Retinal pigment epithelial cell (primary cell): Measurements from ENCODE around the gene HPN.

ENCODE experiments used
- DNase-seq: peaks from one replicate; pipeline ENCODE4 v3.0.0-alpha.2; 2010; ENCODE audit warnings: low read depth
- H3K4me3 ChIP-seq: 2 replicates; pipeline ENCODE4 v1.5.1; 2011; ENCODE audit warnings: mild to moderate bottlenecking, low read length, control low read depth, moderate library complexity
- CTCF ChIP-seq: conservative IDR thresholded peaks from 2 replicates; pipeline ENCODE4 v1.5.1; 2011; ENCODE audit warnings: low read depth, low read length, control low read depth, inconsistent platforms

The HPN gene

DNA sequence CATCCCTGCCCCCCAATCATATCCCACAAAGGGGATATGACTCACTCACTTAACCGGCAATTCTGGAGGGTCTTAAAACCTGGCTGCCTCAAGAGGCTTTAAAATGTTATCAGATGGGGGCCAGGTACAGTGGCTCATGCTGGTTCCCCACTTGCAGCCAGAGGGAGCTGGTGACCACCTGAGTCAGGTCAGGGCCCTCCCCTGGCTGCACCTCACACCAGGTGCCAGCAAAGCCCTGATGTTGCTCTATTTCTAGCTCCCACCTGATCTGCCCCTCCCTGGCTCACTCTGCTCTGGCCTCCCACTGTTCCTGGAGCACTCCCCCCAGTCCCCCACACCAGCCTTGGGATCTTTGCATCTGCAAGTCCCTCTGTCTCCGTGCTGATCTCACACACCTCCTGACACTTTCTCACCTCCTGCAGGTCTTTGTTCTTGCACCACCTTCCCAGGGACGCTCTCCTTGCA is 14.2 kb downstream of the HPN start:
- no peak for DNase-seq
- no peak overlapping the region for H3K4me3 ChIP-seq
- peak; percentile 58 for TF ChIP-seq CTCF

DNA sequence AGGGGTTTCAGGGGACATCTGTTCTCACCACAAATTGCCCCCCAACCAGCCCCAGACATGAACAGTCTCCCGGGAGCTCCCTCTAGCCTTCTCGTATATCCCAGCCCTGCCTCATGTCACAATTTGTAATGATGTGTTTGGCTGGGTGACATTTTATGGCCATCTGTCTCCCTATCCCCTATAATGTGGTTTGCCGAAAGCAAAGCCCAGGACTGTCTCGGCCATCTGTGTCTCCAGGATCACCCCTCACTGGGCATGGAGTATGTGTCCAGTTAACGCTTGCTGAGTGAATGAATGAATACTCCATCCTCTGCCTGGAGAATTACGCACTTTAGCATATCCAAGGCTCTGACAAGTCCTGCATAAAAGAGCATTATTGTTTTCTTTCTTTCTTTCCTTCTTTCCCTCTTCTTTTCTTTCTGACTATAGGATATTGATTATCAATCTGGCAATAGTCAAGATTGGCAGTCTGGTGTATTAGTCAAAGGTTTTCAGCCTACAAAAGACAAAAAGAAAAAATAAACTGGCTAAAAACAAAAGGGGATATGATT is 15.1 kb downstream of the HPN start:
- no peak overlapping the region for H3K4me3 ChIP-seq
- no peak for TF ChIP-seq CTCF
- DNase-seq: no peak

DNA sequence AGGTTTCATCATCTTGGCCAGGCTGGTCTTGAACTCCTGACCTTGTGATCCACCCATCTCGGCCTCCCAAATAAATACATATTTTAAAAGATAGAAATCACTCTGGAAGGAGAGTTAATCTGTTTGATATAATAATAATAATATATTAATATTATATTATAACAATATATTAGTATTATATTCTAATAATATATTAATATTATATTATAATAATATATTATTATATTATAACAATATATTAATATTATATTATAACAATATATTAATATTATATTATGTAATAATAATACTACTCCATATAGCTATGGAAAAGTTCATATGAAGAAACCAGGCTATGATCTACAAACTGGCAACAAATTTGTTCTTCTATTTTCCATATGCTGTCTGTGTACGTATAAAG is 16.8 kb downstream of the HPN start:
- no peak overlapping the region for H3K4me3 ChIP-seq
- no peak for TF ChIP-seq CTCF
- DNase-seq: no peak

DNA sequence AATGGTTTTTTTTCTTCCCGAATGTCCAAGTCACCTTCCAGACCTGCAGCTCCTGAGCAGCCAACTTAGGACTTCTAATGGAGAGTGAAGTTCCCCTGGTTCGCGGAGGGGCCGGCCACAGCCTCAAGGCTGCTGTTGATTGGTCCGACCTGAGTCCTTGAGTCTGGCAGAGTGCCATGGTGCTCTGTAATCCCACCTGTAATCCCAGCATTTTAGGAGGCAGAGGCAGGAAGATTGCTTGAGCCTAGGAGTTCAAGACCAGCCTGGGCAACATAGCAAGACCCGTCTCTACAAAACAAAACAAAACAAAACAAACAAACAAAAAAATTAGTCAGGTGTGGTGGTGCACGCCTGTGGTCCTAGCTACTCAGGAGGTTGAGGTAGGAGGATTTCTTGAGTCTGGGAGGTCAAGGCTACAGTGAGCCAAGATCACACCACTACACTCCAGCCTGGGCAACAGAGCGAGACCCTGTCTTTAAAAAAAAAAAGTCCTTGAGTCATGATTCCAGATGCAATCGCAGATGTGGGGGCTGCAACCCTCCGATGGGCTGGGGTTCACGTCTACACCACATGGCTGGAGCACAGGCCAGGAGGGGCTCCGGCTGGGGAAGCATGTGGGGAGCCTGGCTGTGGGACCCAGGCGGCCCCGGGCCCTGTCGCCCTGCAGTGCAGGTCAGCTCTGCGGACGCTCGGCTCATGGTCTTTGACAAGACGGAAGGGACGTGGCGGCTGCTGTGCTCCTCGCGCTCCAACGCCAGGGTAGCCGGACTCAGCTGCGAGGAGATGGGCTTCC is 17.7 kb downstream of the HPN start:
- no peak for TF ChIP-seq CTCF
- DNase-seq: no peak
- H3K4me3 ChIP-seq: no peak overlapping the region

DNA sequence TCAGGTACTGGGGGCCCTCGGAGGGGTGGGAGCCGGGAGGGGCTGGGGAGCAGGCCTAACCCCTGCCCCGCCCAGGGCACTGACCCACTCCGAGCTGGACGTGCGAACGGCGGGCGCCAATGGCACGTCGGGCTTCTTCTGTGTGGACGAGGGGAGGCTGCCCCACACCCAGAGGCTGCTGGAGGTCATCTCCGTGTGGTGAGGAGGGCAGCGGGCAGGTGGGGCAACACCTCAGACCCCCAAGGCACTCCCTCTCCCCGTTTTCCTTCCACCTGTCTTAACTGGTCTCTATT is 18.2 kb downstream of the HPN start:
- TF ChIP-seq CTCF: no peak
- DNase-seq: no peak
- no peak overlapping the region for H3K4me3 ChIP-seq

GRCh38 chr19:35060160-35060855 is 18.8 kb downstream of the HPN start:
- H3K4me3 ChIP-seq: no peak overlapping the region
- no peak for DNase-seq
- TF ChIP-seq CTCF: no peak
